Dendritic cell treated with granulocyte-macrophage colony-stimulating factor and Interleukin-4, amounts not matched to agents 40 ng/mL and 50 ng/mL, for 4 days (primary cell): ENCODE measurements around the gene CELF1.

Experiments used
- H3K27ac Mint-ChIP-seq: one replicate; pipeline ENCODE4 v1.8.0; 2022; ENCODE audit warnings: mild to moderate bottlenecking, mixed read lengths
- H3K27me3 Mint-ChIP-seq: one replicate; pipeline ENCODE4 v1.8.0; 2022; ENCODE audit warnings: mild to moderate bottlenecking, mixed read lengths
- H3K36me3 Mint-ChIP-seq: one replicate; pipeline ENCODE4 v1.8.0; 2022; ENCODE audit warnings: low read depth, mixed read lengths
- H3K4me1 Mint-ChIP-seq: one replicate; pipeline ENCODE4 v1.8.0; 2022; ENCODE audit warnings: low read depth, mixed read lengths
- H3K4me3 Mint-ChIP-seq: one replicate; pipeline ENCODE4 v1.8.0; 2022; ENCODE audit warnings: mild to moderate bottlenecking, moderate library complexity, mixed read lengths
- H3K9me3 Mint-ChIP-seq: one replicate; pipeline ENCODE4 v1.8.0; 2022; ENCODE audit warnings: mixed read lengths
- intact Hi-C: fragments of 100-400 bp; cut with micrococcal nuclease; formaldehyde crosslinking; loops from one replicate; pipeline ENCODE4 v1.15.0; 2022

Gene CELF1

DNA sequence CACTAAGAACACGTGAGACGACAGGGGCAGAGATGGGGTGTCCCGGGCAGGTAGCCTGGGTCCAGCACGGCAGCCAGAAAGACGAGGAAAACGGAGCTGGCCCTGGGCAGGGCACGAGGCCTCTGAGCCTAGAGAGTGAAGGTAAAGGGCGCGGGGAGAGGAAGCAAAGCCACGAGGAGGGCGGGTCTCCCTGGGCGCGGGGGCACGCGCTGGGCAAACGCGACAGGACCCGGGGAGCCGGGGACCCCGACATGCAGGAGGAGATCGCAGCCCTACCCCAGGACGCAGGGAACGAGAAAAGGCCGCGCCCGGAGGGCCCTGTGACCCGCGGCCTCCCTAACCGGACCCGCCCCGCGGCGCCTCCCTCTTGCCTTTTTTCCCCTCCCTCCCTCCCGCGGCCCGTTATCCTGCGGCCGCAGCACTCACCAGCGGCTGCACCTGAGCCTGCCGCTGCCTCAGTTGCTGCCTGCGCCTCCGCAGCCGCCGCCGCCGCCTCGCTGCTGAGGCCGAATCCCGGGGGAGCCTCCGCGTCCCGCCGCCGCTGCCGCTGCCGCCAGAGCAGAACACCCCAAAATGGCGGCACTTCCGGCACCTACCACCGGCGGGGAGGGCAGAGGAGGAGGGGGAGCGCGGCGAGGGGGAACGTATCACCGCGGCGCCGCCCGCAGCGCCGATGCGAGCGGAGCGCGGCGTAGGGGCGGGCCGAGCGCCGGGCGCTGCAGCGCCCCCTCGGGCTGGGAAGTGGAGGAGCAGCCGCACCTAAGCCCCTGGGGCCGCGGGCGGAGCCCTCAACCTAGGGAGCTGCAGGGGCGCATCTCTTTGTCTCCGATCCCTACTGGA, at the start of gene CELF1:
TSS of gene CELF1 (minus strand) at position 567 of the 840 bp plus-strand sequence. CDS start 53,609 bp downstream, outside the sequence.
- Mint-ChIP-seq H3K4me3 (peak within 1 kb of the TSS; percentile 97), H3K36me3 (peaks cover 40% of the 10 kb centered on the region), H3K9me3 (no peaks in the 10 kb centered on the region), H3K27ac (peak within 1 kb of the TSS; percentile 99), H3K27me3 (no peaks in the 10 kb centered on the region), H3K4me1 (peaks cover 46% of the 10 kb centered on the region)
- intact Hi-C loops, result loop anchor here (2.0 to 10.0 kb wide), 3 partner anchors 35 to 62 kb away; no protein-coding TSS in a partner anchor

- Mint-ChIP-seq H3K4me1 (no peaks in the 10 kb centered on the region), H3K27me3 (peaks cover 10% of the 10 kb centered on the region), H3K4me3 (no peak overlapping the region), H3K27ac (no peak overlapping the region), H3K36me3 (no peaks in the 10 kb centered on the region), H3K9me3 (no peaks in the 10 kb centered on the region)
- intact Hi-C loops, result no loop called here
Observed at GRCh38 chr11:47599902-47600301, 47.0 kb upstream of the CELF1 start.

DNA sequence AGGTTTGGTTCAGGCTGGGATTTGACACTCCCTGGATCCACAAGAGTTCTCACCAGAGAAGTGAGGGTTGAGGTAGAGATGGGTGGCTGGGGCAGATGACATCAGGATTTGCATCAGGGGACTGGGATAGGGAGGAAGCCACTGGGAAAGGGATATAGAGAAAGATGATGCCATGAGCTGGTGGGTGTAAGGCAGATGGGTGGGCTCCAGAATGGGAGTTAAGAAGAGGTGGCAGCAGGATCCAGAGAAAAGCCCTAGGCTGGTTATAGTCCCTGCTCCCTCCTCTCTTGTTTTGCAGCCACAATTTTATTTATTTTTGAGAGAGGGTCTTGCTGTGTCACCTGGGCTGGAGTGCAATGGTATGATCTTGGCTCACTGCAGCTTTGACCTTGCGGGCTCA, 43.0 kb upstream of the CELF1 start:
- H3K27ac Mint-ChIP-seq, result no peak overlapping the region
- no peaks in the 10 kb centered on the region for H3K36me3 Mint-ChIP-seq
- H3K4me1 Mint-ChIP-seq, result peaks cover 29% of the 10 kb centered on the region
- peaks cover 41% of the 10 kb centered on the region for H3K27me3 Mint-ChIP-seq
- intact Hi-C loops, result no loop called here
- no peaks in the 10 kb centered on the region for H3K9me3 Mint-ChIP-seq
- H3K4me3 Mint-ChIP-seq, result no peak overlapping the region

- no peak overlapping the region for H3K27ac Mint-ChIP-seq
Observed at GRCh38 chr11:47595029-47595428, 42.1 kb upstream of the CELF1 start.

DNA sequence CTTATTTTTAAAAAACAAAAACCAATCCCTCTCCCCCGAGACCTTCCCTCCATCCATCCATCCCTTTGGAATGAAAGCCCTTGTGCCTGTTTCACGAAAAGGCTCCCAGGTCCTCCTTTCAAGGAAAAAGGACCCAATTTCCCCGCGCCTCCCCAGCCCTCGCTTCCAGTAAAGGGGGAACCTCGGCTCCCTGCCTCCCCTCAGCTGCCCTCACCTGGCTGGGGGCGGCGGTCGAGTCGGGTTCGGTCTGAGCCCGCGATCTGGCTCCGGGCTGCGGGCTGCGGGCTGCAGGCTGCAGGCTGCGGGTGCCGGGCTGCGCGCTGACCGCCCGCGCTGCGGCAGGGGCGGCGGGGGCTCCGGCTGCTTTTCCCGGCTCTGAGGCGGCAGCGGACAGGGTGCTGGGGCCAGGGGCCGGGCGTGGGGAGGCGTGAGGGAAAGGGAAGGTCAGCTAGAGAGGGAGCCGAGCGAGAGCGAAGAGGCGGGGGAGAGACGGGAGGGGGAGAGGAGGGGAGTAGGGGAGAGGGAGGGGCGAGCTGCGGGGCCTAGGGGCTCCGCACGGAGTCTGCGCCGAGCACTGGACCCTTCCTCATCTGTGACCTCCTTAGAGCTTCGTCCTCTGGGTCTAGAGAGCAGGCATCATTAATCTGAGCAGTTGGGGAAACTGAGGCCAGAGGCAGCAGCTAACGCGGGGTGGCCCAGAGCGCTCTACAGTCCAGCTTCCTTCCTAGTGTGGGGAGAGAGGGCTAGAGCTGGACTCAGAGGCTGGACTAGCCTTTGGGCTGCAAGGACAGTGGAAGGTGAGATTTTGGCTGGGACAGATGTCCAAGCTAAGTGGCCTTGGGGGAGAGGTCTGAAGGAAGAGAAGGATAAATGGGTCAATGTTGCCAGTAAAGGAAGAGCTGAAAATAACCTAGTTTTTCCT, 41.3 kb upstream of the CELF1 start, which contains the start of gene C1QTNF4:
TSS of gene C1QTNF4 (minus strand) at position 478 of the 922 bp plus-strand sequence. CDS start 3,601 bp downstream, outside the sequence.
- intact Hi-C loops, result no loop called here
- Mint-ChIP-seq H3K4me3 (peak within 1 kb of the TSS; percentile 21), H3K27ac (no peak within 1 kb of the TSS), H3K27me3 (peaks cover 41% of the 10 kb centered on the region), H3K9me3 (no peaks in the 10 kb centered on the region), H3K4me1 (peaks cover 29% of the 10 kb centered on the region), H3K36me3 (peaks cover 6% of the 10 kb centered on the region)

More at GRCh38 chr11:47595029-47595428, 42.1 kb upstream of the CELF1 start:
- Mint-ChIP-seq H3K27me3 (peaks cover 41% of the 10 kb centered on the region), H3K4me3 (no peak overlapping the region), H3K9me3 (no peaks in the 10 kb centered on the region), H3K36me3 (peaks cover 1% of the 10 kb centered on the region), H3K4me1 (peaks cover 29% of the 10 kb centered on the region)
- intact Hi-C loops, result no loop called here

GRCh38 chr11:47593492-47593933, 40.6 kb upstream of the CELF1 start:
- peaks cover 35% of the 10 kb centered on the region for H3K4me1 Mint-ChIP-seq
- intact Hi-C loops, result no loop called here
- peaks cover 6% of the 10 kb centered on the region for H3K36me3 Mint-ChIP-seq
- no peaks in the 10 kb centered on the region for H3K9me3 Mint-ChIP-seq
- H3K27ac Mint-ChIP-seq, result no peak overlapping the region
- peak overlapping the region; percentile 20 for H3K4me3 Mint-ChIP-seq
- H3K27me3 Mint-ChIP-seq, result peaks cover 41% of the 10 kb centered on the region

- peaks cover 41% of the 10 kb centered on the region for H3K4me1 Mint-ChIP-seq
- intact Hi-C loops, result no loop called here
- peaks cover 41% of the 10 kb centered on the region for H3K27me3 Mint-ChIP-seq
- H3K9me3 Mint-ChIP-seq, result no peaks in the 10 kb centered on the region
- H3K4me3 Mint-ChIP-seq, result no peak overlapping the region
- peaks cover 6% of the 10 kb centered on the region for H3K36me3 Mint-ChIP-seq
- H3K27ac Mint-ChIP-seq, result no peak overlapping the region
Observed at GRCh38 chr11:47592970-47593369, 40.0 kb upstream of the CELF1 start.

DNA sequence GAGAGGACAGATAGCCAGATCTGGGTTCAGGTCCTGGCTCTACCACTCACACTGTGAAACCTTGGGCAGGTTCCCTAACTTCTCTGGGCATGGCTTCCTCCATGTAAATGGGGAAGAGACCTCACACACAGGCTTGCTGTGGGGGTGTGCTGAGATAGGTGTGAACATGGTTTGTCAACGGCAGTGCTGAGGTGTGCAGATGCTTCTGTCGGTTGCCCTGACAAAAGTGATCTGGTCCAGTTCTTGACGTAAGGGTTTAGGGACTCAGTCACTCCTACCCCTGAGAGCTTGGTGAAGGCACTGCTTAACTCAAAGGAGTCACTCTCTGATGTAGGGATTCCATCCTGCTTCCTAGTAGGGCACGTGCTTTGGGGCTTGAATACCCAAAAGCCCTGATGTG, 39.3 kb upstream of the CELF1 start:
- H3K27me3 Mint-ChIP-seq, result peaks cover 41% of the 10 kb centered on the region
- peak overlapping the region; percentile 56 for H3K27ac Mint-ChIP-seq

DNA sequence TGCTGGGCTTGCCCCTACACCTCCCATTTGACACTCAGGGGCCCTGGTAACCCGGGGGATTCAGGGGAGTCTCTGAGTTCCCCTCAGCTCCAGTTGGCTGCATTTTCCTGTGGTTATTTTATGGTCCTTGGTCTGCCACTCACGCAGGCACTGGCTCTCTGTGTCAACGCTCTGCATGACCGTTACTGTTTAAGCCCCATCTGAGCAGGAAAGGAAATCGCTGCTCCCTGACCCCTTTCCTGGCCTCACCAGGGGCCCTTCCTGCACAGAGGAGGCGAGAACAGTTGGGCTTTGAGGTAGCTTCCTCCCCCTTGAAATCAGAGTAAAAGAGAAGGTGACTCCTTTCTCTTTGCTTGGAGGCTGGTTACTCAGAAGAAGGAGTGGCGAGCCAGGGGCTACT, 38.8 kb upstream of the CELF1 start:
- intact Hi-C loops, result no loop called here
- no peaks in the 10 kb centered on the region for H3K9me3 Mint-ChIP-seq
- H3K36me3 Mint-ChIP-seq, result peaks cover 6% of the 10 kb centered on the region
- peaks cover 53% of the 10 kb centered on the region for H3K4me1 Mint-ChIP-seq
- H3K4me3 Mint-ChIP-seq, result no peak overlapping the region
- peaks cover 41% of the 10 kb centered on the region for H3K27me3 Mint-ChIP-seq
- peak overlapping the region; percentile 56 for H3K27ac Mint-ChIP-seq

More for the DNA sequence above, 39.3 kb upstream of the CELF1 start:
- Mint-ChIP-seq H3K4me3 (no peak overlapping the region), H3K4me1 (peaks cover 48% of the 10 kb centered on the region), H3K36me3 (peaks cover 6% of the 10 kb centered on the region), H3K9me3 (no peaks in the 10 kb centered on the region)
- intact Hi-C loops, result no loop called here

DNA sequence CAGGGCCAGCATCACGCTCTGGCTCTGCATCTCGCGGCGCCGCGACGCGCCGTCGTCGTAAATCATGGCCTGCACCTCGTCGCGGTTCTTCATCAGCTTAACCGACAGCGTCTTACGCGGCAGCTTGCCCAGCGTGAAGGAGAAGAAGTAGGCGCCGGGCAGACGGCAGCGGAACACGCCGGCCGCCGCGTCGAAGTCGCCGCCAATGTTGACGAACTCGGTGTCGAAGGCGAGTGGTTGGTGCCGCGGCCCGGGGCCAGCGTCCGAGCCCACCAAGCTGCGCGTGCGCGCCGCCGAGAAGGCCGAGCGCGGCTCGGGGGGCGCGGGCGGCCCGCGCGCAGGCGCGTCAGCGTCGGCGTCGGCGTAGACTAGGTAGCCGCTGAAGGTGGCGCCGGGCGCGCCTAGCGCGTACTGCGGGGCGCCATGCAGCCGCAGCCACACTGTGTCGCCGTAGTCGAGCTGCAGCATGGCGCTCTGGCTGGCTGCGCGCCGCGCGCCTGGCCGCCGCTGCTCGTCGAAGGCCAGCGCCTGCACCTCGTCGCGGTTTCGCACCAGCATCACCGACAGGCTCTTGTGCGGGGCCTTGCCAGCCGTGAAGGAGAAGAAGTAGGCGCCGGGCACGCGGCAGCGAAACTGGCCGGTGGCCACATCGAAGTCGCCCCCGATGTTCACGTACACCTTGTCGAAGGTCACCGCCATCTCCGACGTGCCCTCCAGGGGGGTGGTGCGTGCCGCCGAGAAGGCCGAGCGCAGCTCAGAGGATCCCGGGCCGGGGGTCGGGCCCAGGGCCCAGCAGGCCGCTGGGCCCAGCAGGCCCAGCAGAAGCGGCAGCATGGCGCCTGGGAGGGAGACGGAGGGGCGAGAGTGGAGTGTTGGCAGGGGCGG, 37.3 kb upstream of the CELF1 start:
- intact Hi-C loops, result no loop called here
- Mint-ChIP-seq H3K4me3 (no peak overlapping the region), H3K36me3 (peaks cover 12% of the 10 kb centered on the region), H3K27ac (no peak overlapping the region), H3K9me3 (no peaks in the 10 kb centered on the region), H3K27me3 (peaks cover 34% of the 10 kb centered on the region), H3K4me1 (peaks cover 57% of the 10 kb centered on the region)

DNA sequence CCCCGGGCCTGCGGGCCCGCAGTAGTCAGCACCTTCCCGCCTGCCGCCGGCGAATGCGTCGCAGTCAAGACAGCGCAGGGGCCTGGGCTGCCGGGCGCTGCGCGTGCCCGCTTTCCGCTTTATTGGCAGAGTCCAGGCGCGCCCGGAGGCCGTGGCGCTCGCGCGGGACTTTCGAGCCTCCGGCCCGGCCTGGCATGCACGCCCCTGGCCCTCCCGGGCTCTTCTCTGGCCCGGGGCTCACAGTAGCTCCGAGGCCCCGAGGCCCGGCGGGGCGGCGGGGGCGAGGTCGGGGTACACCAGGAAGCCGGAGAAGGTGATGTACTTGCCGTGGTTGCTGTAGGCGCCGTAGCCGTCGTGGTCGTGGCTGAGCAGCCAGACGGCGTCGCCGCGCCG, 36.6 kb upstream of the CELF1 start:
- Mint-ChIP-seq H3K4me1 (peaks cover 55% of the 10 kb centered on the region), H3K27ac (no peak overlapping the region), H3K9me3 (no peaks in the 10 kb centered on the region), H3K27me3 (peaks cover 28% of the 10 kb centered on the region), H3K4me3 (no peak overlapping the region), H3K36me3 (peaks cover 18% of the 10 kb centered on the region)
- intact Hi-C loops, result no loop called here

GRCh38 chr11:47589118-47589517, 36.2 kb upstream of the CELF1 start:
- Mint-ChIP-seq H3K4me1 (peaks cover 52% of the 10 kb centered on the region), H3K27me3 (peaks cover 24% of the 10 kb centered on the region), H3K36me3 (peaks cover 23% of the 10 kb centered on the region), H3K27ac (peak overlapping the region; percentile 86), H3K4me3 (peak overlapping the region; percentile 68), H3K9me3 (no peaks in the 10 kb centered on the region)
- intact Hi-C loops, result no loop called here

DNA sequence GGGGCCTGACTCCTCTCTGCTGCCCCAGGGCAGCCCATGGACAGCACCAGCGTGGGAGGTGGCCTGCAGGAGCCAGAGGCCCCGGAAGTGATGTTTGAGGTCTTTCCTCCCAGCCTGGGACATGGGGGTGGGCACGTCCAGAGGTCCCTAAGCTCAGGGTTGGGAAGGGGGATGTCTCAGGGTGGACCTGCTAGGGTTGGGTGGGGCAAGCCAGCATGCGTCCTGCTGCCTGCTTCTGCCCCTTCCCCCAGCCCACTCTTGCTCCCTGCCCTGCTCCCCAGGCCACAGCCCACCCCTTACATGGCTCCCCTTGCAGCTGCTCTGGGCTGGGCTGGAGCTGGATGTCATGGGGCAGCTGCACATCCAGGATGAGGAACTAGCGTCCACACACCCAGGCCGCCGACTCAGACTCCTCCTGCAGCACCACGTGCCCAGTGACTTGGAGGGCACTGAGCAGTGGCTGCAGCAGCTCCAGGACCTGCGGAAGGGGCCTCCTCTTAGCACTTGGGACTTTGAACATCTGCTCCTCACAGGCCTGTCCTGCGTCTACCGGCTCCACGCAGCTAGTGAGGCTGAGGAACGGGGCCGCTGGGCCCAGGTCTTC, 34.9 kb upstream of the CELF1 start:
- peak overlapping the region; percentile 86 for H3K27ac Mint-ChIP-seq
- intact Hi-C loops, result no loop called here
- peak overlapping the region; percentile 68 for H3K4me3 Mint-ChIP-seq
- peaks cover 36% of the 10 kb centered on the region for H3K36me3 Mint-ChIP-seq
- peaks cover 12% of the 10 kb centered on the region for H3K27me3 Mint-ChIP-seq
- H3K4me1 Mint-ChIP-seq, result peaks cover 40% of the 10 kb centered on the region
- H3K9me3 Mint-ChIP-seq, result no peaks in the 10 kb centered on the region
